Measurements from ENCODE around the gene CDH13. TPM values are rescaled to one million over a fixed set of nuclear protein-coding genes. Genes with fewer than 3 reads are reported as not detected.

The CDH13 gene
- total RNA-seq, 4 donors from 2014 or later = 5.8 to 36.7 (median 20.4) TPM

- no peak for ATAC-seq
- in situ Hi-C loops (cut with MboI; ENCODE audit: low sequenced_read_pairs in 4 of 4) = no loop called here
- TF ChIP-seq POLR2A (IDR thresholded peaks at IDR 0.05) = no peak
- TF ChIP-seq, protein P1, sequence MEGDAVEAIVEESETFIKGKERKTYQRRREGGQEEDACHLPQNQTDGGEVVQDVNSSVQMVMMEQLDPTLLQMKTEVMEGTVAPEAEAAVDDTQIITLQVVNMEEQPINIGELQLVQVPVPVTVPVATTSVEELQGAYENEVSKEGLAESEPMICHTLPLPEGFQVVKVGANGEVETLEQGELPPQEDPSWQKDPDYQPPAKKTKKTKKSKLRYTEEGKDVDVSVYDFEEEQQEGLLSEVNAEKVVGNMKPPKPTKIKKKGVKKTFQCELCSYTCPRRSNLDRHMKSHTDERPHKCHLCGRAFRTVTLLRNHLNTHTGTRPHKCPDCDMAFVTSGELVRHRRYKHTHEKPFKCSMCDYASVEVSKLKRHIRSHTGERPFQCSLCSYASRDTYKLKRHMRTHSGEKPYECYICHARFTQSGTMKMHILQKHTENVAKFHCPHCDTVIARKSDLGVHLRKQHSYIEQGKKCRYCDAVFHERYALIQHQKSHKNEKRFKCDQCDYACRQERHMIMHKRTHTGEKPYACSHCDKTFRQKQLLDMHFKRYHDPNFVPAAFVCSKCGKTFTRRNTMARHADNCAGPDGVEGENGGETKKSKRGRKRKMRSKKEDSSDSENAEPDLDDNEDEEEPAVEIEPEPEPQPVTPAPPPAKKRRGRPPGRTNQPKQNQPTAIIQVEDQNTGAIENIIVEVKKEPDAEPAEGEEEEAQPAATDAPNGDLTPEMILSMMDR (IDR thresholded peaks at IDR 0.05 in 4 of 5, conservative IDR thresholded peaks at IDR 0.05 in 1 of 5) = no peak
- Histone ChIP-seq H3K36me3 (no peaks in the 10 kb centered on the region), H3K4me3 (no peak overlapping the region), H3K27ac (no peak overlapping the region), H3K9me3 (no peaks in the 10 kb centered on the region), H3K27me3 (no peaks in the 10 kb centered on the region), H3K4me1 (no peaks in the 10 kb centered on the region)
- intact Hi-C loops (cut with DNase I; ENCODE audit: low total_unique reads) = loop anchor here (10.0 kb wide), 1 partner anchor 821 kb away; no protein-coding TSS in a partner anchor
- no peak for DNase-seq
Measured at GRCh38 chr16:83085660-83086059, 458.9 kb downstream of the CDH13 start.

- intact Hi-C loops (cut with DNase I; ENCODE audit: low total_unique reads) = no loop called here
- TF ChIP-seq, protein P1 (IDR thresholded peaks at IDR 0.05 in 4 of 5, conservative IDR thresholded peaks at IDR 0.05 in 1 of 5) = no peak
- TF ChIP-seq POLR2A (IDR thresholded peaks at IDR 0.05) = no peak
- H3K27ac ChIP-seq = no peak overlapping the region
- ATAC-seq = peak in 1 of 2 donors; percentile 45
- in situ Hi-C loops (cut with MboI; ENCODE audit: low sequenced_read_pairs in 4 of 4) = no loop called here
- H3K9me3 ChIP-seq = no peaks in the 10 kb centered on the region
- H3K27me3 ChIP-seq = no peaks in the 10 kb centered on the region
- DNase-seq = no peak
- H3K4me1 ChIP-seq = no peaks in the 10 kb centered on the region
- H3K36me3 ChIP-seq = no peaks in the 10 kb centered on the region
- no peak overlapping the region for H3K4me3 ChIP-seq
Measured at GRCh38 chr16:83095941-83096692, 469.3 kb downstream of the CDH13 start.

DNA sequence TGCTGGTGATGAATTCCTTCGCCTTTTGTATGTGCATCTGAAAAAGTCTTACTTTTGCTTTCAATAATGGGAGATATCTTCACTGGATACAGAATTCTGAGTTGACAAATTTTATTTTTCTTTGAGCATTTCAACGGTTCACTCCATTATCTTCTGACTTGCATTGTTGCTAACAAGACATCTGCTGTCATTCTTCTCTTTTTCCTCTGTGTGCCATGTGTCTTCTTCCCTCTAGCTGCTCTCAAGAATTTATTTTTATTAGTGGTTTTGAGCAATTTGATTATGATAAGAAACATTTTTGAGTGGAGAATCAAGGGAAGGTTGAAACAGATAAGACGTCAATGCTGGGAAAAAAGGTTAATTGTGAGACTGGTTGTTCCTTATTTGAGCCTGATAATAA is 471.8 kb downstream of the CDH13 start:
- H3K4me3 ChIP-seq = no peak overlapping the region
- no peaks in the 10 kb centered on the region for H3K27me3 ChIP-seq
- intact Hi-C loops (cut with DNase I; ENCODE audit: low total_unique reads) = no loop called here
- in situ Hi-C loops (cut with MboI; ENCODE audit: low sequenced_read_pairs in 4 of 4) = no loop called here
- no peak for DNase-seq
- no peak for TF ChIP-seq POLR2A (IDR thresholded peaks at IDR 0.05)
- TF ChIP-seq, protein P1 (IDR thresholded peaks at IDR 0.05 in 4 of 5, conservative IDR thresholded peaks at IDR 0.05 in 1 of 5) = no peak
- no peak overlapping the region for H3K27ac ChIP-seq
- H3K9me3 ChIP-seq = no peaks in the 10 kb centered on the region
- ATAC-seq = no peak
- no peaks in the 10 kb centered on the region for H3K4me1 ChIP-seq
- H3K36me3 ChIP-seq = no peaks in the 10 kb centered on the region

DNA sequence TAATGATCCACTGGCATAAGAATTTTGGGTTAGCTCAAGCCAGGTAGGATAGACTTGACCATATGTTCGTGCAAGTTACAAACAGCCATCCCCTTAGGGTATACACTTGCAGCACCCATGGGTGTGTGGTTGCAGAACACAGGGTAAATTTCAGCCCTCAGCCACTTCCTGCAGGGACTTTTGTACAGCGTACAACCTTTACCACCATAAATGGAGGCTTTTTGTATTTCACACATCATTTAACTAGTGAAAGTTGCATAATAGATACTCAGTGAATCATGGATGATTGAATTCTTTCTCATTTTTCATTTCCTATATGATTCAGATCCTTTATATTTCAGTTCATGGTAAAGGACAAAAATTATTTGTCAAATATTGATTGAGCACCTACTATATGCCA is 473.9 kb downstream of the CDH13 start:
- Histone ChIP-seq H3K27me3 (no peaks in the 10 kb centered on the region), H3K4me1 (no peaks in the 10 kb centered on the region), H3K36me3 (no peaks in the 10 kb centered on the region), H3K9me3 (no peaks in the 10 kb centered on the region), H3K4me3 (no peak overlapping the region), H3K27ac (no peak overlapping the region)
- intact Hi-C loops (cut with DNase I; ENCODE audit: low total_unique reads) = no loop called here
- TF ChIP-seq, protein P1 (IDR thresholded peaks at IDR 0.05 in 4 of 5, conservative IDR thresholded peaks at IDR 0.05 in 1 of 5) = no peak
- no peak for TF ChIP-seq POLR2A (IDR thresholded peaks at IDR 0.05)
- ATAC-seq = no peak
- in situ Hi-C loops (cut with MboI; ENCODE audit: low sequenced_read_pairs in 4 of 4) = no loop called here
- no peak for DNase-seq
